SW480 (cell line): Measurements from ENCODE around the gene HBQ1.
"Not testable (repeated sequence)": the region's sequence is repeated elsewhere in the genome, so short reads cannot be mapped to it uniquely, and the experiment has no call there.

Source experiments
- DNase-seq: peaks from one replicate; pipeline ENCODE4 v3.0.0-alpha.2; 2016; ENCODE audit warnings: low spot score

HBQ1 gene

GRCh38 chr16:176477-177382 is 3.5 kb upstream of the HBQ1 start, which contains the start of gene HBA1:
HBA1 (plus strand) TSS chr16:176680; CDS start chr16:176717, 37 bp downstream.
- DNase-seq = not testable (repeated sequence)

- peak; percentile 85 for DNase-seq
Measured at GRCh38 chr16:177394-177822, 2.9 kb upstream of the HBQ1 start.

- DNase-seq = peak; percentile 35
Measured at GRCh38 chr16:177981-178667, 2.1 kb upstream of the HBQ1 start.

GRCh38 chr16:178668-179015 is 1.6 kb upstream of the HBQ1 start:
- DNase-seq = no peak

- no peak for DNase-seq
Measured at GRCh38 chr16:179211-180092, 807 bp upstream of the HBQ1 start.

- DNase-seq = peak; percentile 74
Measured at GRCh38 chr16:180681-181564, 664 bp downstream of the HBQ1 start.

- peak; percentile 17 for DNase-seq
Measured at GRCh38 chr16:181565-182021, 1.3 kb downstream of the HBQ1 start.

GRCh38 chr16:183005-183404 is 2.7 kb downstream of the HBQ1 start:
- no peak for DNase-seq

GRCh38 chr16:185213-185612 is 5.0 kb downstream of the HBQ1 start:
- no peak for DNase-seq

GRCh38 chr16:185691-186090 is 5.4 kb downstream of the HBQ1 start:
- DNase-seq = no peak

GRCh38 chr16:187330-187729 is 7.1 kb downstream of the HBQ1 start:
- no peak for DNase-seq

GRCh38 chr16:188674-189073 is 8.4 kb downstream of the HBQ1 start:
- DNase-seq = no peak

GRCh38 chr16:189604-190186 is 9.4 kb downstream of the HBQ1 start:
- no peak for DNase-seq

GRCh38 chr16:191831-192230 is 11.6 kb downstream of the HBQ1 start:
- DNase-seq = no peak

- DNase-seq = no peak
Measured at GRCh38 chr16:192686-193085, 12.4 kb downstream of the HBQ1 start.

- DNase-seq = no peak
Measured at GRCh38 chr16:193441-193840, 13.2 kb downstream of the HBQ1 start.

- no peak for DNase-seq
Measured at GRCh38 chr16:194516-194915, 14.3 kb downstream of the HBQ1 start.

- DNase-seq = no peak
Measured at GRCh38 chr16:200388-200787, 20.1 kb downstream of the HBQ1 start.

- no peak for DNase-seq
Measured at GRCh38 chr16:203246-203645, 23.0 kb downstream of the HBQ1 start.

GRCh38 chr16:204046-204445 is 23.8 kb downstream of the HBQ1 start:
- DNase-seq = not testable (repeated sequence)

GRCh38 chr16:209359-209758 is 29.1 kb downstream of the HBQ1 start:
- not testable (repeated sequence) for DNase-seq
